Left hindlimb (tissue), 1 donor: ENCODE measurements around the gene CA12.
A peak's percentile ranks its signal among the peaks of the same experiment; 100 is the strongest.
"Not testable (repeated sequence)": the region's sequence is repeated elsewhere in the genome, so short reads cannot be mapped to it uniquely, and the experiment has no call there.

Experiments used
- DNase-seq: peaks from one replicate; pipeline ENCODE4 v3.0.0-alpha.2; 2018

Gene CA12

DNA sequence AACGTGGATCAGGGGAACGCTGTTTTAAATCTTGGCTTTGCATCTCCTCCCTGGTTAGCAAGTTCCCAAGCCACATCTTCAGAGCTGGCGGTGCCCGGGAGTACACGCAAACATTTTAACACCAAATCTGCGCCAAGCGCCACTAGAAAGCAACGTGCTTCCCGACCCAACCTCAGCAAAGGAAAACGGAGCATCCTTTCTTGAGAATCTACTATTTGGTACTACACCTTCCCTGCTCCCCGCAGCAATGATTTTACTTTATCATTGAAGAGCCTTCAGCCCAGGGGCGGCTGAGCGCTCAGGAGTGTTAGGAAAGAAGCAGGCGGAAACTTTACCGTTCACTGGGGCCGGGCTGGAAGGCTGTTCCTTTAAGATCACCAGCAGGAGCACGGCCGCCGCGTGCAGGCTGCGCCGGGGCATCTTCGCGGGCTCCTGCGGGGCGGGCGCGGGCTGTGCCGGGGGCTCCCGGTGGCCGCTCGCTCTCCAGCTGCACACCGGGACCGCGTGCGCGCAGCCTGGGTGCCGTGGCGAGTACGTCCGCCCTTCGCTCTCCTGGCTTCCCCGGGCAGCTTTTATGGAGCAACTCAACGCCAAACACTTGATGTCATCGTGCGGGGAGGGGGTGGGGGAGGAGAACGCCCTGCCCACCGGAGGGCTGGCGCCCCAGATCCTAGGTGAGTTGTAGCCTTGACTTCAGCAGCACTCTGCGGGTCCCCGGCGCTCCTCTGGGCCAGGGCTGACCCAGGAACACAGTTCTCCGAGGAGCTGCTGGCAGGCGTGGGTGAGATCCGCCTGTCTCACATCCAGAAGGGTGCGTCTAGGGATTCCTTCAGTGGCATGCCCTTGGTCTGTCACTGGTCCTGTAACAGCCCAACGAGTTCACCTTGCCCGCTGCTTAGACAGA lies at the start of gene CA12:
TSS of gene CA12 (minus strand) at position 546 of the 904 bp plus-strand sequence. CDS start at position 420, 126 bp downstream.
- DNase-seq = peak; percentile 52

DNA sequence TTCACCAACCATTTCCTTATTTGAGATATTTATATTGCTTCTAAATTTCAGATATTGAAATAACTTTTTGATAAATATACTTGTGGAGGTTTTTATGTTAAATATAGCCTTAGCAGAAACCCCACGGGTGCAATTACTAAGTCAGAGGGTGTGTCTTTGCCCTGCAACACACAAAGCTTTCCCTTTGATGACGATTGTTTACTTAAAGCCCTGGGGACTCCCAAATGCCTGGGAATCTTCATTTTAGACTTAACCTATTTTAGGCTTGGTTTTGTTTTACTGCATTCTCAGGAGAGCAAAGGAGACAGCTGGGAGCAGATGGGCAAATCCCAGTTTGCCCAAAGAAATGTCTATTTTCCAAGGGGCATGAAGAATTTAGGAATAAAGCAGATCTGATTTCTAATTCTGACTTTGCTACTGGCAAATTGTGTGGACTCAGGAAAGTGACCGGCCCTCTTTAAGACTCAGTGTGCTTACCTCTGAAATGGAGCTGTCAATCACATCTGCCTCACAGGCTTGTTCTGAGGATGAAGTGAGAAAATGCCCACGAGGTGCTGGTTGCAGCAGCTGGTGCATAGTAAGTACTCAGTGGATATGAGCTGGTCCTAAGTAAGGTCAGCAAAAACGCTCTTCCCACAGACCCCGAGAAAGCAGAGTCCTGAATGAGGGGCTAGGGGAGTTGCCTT lies 49.3 kb upstream of the CA12 start:
- DNase-seq = no peak

- DNase-seq = no peak
These were observed 44.9 kb upstream of the CA12 start for GRCh38 chr15:63426552-63426951.

DNA sequence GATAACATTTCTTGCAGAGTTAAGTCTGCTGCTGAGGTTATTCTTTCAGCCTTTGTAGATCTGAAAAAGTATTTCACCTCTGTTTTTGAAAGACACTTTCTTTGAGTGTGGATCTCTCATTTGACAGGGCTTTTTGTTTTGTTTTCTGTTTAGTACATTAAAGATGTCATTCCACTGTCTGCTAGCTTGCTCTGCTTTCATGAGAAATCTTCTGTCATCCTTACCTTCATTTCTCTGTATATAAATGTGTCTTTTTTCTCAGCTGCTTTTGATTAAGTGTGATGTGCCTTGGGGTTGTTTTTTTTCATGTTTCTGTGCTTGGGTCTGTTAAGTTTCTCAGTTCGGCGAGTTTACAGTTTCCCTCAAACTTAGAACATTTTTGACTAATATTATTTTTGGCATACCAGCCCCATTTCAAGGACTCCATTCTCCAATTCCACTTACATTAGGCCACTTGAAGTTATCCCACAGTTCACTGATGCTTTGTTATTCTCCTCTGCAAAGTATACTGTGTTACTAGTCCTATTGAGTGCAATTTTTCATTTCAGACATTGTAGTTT lies 43.9 kb upstream of the CA12 start:
- no peak for DNase-seq

GRCh38 chr15:63422891-63423590 lies 41.4 kb upstream of the CA12 start:
- no peak for DNase-seq

- DNase-seq = no peak
These were observed 39.8 kb upstream of the CA12 start for GRCh38 chr15:63421433-63421832.

- no peak for DNase-seq
These were observed 38.7 kb upstream of the CA12 start for GRCh38 chr15:63420333-63420747.

DNA sequence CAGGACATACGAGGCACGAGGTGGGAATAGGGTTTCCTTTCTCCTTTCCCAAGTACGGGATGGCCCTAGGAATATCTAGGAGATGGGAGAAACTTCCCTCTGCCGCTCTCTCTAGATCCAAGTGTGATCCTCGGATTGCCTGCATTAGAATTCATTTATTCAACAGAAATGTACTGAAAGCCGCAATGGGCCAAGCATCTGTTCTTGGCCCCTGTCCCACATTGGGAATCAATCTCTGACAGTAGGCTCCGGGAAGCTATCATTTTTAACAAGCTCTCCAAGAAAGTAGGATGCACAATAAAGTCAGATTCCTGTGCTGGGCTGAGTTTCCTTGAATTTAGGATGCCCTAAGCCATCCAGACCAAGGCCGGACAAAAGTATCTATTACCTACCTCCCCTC lies 37.2 kb upstream of the CA12 start:
- DNase-seq = no peak

DNA sequence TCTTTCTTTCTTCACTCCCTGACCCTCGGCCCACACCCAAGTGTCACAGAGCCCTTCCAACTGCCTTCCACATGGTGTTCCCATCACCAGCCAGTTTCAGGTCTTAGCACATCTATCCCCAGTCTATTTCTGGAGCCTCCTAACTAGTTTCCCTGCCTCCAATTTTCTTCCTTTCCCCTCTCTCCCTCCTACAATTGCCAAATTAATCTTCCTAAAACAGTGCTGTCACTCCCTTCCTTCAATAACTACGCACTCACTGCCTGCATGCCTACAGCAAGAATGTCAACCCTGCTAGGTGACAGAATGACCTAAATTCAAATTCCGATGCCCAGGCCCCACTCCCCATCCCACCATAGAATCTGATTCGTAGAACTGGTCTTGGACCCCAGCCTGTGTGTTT lies 36.1 kb upstream of the CA12 start:
- no peak for DNase-seq

DNA sequence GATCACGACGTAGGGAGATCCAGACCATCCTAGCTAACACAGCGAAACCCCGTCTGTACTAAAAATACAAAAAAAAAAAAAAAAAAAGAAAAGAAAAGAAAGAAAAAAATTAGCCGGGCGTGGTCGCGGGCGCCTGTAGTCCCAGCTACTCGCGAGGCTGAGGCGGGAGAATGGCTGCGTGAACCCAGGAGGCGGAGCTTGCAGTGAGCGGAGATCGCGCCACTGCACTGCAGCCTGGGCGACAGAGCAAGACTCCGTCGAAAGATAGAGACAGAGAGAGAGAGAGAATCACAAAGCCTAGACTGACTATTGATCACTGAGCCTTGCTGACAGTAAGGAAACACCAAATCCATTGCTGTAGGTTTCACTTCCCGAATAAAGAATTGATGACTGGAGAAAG lies 35.6 kb upstream of the CA12 start:
- not testable (repeated sequence) for DNase-seq

DNA sequence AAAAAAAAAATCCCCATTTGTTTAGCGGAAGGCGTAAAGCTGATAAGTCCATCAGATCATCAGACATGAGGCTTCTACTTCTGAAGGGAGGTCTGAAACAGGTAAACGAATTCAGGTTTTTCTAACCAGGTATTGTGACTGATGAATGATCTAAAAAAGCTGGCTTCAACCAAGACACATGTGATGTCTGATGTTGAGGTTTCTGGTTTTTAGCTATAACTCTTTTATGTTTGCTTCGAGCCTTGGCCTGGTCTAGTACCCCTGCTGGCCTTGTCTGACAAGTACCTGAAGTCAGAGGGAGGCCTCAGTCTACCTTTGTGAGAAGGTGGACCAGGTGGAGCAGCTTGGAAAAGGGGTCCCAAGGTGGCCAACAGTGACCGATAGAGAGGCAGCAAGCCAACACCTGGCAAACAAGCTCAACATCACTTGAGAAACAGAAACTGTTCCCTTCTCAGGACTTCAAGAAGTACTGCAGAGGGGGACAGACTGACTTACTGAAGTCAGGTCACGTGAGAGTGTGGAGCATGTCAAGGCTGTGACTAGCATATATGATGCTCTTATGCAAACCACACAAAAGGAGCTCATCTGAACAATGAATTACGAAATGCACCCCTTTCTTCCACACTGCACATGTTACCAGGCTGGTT lies 33.0 kb upstream of the CA12 start:
- no peak for DNase-seq

DNA sequence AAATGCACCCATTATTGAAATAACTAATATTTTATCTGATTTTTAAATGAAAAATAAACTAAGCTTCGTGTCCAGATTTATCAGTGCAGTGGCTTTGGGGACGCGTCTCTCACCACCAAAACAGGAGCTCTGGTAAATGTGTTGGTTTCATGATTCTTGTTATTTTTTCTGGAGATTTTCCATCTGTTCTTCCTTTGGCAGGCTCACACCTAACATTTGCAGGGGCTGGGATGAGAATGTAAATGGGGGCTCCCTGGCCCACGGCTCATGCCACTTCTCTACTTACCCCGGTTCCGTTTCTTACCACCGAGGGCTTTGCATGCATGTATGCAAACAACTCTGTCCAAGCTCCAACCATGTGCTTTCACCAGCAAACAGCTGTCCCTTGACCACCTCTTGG lies 30.9 kb upstream of the CA12 start:
- no peak for DNase-seq

GRCh38 chr15:63411866-63412265 lies 30.2 kb upstream of the CA12 start:
- DNase-seq = no peak

- DNase-seq = no peak
These were observed 27.5 kb upstream of the CA12 start for GRCh38 chr15:63409179-63409578.

DNA sequence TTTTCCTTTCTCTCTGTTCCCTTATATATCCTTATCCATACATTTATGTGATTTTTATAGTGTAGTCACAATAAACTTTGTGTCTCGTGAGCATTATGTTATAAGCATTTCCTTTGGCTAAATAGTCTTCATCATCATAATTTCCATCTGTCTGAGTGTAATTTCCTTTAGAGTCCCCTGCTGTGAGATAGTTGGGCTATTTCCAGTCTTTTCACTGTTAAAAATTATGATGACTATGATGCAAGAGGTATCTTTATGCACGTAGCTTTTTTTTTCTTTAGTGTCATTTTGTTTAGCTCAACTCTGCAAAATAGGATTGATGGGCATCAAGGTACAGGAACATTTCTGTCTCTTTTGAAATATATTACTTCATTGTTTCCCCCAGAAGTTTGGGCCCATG lies 26.9 kb upstream of the CA12 start:
- no peak for DNase-seq

DNA sequence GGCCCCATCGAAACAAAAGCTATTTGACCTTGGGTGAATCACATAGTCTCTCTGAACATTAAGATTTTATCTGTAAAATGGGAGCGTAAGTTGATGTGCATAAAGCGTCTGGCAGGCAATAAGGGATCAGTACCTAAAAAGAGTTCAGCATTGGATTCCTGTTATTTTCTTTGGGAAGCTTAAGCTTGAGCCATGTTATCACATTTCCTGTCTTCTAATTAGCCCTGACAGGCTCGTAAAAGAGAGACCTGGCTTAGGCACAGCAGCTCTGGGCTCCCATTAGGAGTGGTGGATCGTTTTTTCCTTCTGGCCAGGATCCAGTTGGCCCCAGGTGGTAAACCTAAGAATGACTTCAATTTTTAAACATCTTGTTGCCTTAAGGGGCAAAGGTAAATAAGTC lies 26.0 kb upstream of the CA12 start:
- no peak for DNase-seq

DNA sequence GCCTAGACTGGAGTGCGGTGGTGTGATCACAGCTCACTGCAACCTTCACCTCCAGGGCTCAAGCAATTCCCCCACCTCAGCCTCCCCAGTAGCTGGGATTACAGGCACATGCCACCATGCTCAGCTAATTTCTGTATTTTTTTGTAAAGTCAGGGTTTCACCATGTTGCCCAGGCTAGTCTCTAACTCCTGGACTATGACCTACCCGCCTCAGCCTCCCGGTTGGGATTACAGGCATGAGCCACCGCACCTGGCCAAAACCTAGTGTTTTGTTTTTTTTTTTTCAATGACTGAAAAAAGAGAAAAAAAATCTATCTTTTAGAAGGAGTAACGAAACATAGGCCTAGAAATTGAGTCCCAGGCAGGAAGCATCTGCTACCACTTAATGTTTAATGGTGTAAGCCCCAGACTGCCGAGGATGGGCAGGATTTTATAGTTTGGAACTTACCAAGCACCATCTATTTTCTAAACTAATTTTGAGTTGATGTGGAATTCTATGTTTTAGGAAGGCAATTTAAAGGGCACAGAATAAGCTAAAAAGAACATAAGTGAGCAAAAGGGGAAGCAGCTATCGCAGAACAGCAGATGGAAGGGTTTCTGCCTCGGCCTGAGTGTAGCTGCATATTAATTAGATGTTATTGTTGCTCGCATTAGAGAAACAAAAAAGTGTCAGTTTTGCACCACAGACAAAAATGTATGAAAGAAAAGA lies 24.2 kb upstream of the CA12 start:
- DNase-seq = no peak

GRCh38 chr15:63405159-63405558 lies 23.5 kb upstream of the CA12 start:
- peak; percentile 57 for DNase-seq

GRCh38 chr15:63403254-63403945 lies 21.8 kb upstream of the CA12 start:
- DNase-seq = no peak

DNA sequence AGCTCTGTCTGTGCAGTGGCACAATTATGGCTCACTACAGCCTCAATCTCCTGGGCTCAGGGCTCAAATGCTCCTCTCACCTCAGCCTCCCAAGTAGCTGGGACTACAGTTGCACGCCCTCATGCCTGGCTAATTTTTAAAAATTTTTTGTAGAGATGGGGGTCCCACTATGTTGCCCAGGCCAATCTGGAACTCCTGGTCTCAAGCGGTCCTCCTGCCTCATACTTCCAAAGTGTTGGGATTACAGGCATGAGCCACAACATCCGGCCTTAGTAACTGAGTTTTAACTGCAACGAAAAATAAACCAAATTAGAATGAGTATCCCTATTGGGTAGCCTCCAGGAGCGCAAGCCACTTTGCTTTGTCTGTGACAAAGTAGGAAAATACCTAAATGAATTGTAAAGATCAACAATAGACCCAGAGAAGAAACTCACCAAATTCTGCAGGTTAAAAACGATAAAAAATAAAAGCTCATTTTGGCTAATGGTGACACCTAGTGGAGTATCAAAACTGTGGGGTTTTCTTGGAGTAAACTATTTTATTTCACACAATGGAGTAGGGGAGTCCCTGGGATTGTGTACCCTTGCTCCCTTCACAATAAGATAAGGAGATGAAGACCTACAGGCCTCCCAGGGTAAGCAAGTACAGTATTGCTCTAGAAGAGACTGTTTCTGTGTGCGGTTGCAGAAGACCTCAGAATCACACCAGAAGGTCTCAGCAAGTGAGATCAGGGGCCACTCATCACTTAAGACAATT lies 21.0 kb upstream of the CA12 start:
- no peak for DNase-seq
